ENCODE measurements around the gene HYDIN.
"Not testable (repeated sequence)": the region's sequence is repeated elsewhere in the genome, so short reads cannot be mapped to it uniquely, and the experiment has no call there.

HYDIN gene

GRCh38 chr16:71225145-71225544, 5.4 kb downstream of the HYDIN start:
- DNase-seq (ENCODE audit: low read depth in 2 of 2): no peak

- no peak for DNase-seq (ENCODE audit: low read depth in 2 of 2)
These were observed 12.1 kb downstream of the HYDIN start for GRCh38 chr16:71218306-71218963.

GRCh38 chr16:71217506-71217905, 13.0 kb downstream of the HYDIN start:
- DNase-seq (ENCODE audit: low read depth in 2 of 2): no peak

GRCh38 chr16:71216714-71217113, 13.8 kb downstream of the HYDIN start:
- no peak for DNase-seq (ENCODE audit: low read depth in 2 of 2)

DNA sequence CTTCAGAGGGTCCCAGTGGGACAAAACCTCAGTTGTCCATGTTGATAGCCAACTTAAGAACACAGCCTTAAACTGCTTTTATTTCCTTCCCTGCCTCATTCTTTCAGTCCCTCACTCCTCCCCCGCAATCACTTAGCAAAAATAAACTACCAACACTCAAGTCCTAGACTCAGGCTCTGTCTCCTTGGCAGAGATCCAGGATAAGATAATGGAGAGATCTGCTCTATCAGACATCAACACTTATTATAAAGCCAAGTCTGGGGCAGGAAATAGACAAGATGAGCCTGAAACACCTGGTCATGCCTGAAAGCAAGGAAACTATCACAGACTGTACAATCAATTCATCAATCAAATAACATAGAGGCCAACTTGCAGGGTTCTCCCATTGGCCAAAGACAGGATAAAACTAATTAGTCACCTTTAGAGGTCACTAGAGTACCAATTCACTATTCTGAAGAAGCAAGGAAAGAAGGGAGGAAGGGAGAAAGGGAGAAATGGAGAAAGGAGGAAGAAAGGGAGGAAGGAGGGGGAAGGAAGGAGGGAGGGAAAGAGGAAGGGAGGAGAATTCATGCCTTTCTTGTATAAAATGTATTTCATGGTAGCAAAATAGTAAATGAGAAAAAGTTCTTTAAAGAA, 15.7 kb downstream of the HYDIN start:
- DNase-seq (ENCODE audit: low read depth in 2 of 2): no peak

DNA sequence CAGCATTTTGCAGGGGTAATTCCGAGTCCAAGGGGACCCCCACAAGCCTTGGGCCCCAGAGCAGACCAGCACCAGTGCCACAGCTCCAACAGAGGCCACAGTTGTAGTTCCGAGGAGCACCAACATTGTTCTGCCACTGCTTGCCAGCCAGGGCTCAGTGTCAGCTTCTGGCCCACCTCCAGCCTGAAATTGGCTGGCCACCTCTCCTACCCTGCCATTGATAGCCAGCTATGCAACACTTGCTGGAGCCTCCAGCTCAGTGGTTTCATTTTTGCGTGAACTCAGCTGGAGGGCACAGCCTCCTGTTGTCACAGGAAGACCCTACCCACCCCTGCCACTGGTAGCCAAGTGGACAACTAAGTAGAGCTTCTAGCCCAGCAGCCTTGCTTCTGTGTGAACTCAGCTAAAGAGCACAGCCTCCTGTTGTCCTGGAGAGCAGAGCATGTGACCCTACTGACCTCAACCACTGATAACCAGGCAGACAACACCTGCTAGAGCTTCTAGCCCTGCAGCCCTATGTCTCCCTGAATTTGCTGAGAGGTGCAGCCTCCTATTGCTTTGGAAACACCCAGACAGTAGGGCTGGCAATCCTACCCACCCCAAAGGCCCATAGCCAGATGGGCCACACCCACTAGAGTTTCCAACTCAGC, 24.9 kb downstream of the HYDIN start:
- DNase-seq (ENCODE audit: low read depth in 2 of 2): no peak

DNA sequence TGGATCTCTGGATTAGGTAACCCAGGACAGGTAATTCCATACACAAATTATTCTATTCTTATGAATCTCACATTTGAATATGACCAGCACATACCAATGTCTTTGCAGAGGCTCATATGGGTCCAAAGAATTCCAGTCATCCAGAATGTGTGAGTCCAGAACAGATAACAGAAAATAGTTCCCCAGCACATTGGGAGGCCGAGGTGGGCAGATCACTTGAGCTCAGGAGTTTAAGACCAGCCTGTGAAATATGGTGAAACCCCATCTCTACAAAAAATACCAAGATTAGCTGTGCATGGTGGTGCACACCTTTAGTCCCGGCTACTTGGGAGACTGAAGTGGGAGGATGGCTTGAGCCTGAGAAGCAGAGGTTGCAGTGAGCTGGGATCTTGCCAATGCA, 26.9 kb downstream of the HYDIN start:
- DNase-seq (ENCODE audit: low read depth in 2 of 2): no peak

GRCh38 chr16:71201556-71201955, 29.0 kb downstream of the HYDIN start:
- DNase-seq (ENCODE audit: low read depth in 2 of 2): no peak

GRCh38 chr16:71201054-71201453, 29.5 kb downstream of the HYDIN start:
- no peak for DNase-seq (ENCODE audit: low read depth in 2 of 2)

DNA sequence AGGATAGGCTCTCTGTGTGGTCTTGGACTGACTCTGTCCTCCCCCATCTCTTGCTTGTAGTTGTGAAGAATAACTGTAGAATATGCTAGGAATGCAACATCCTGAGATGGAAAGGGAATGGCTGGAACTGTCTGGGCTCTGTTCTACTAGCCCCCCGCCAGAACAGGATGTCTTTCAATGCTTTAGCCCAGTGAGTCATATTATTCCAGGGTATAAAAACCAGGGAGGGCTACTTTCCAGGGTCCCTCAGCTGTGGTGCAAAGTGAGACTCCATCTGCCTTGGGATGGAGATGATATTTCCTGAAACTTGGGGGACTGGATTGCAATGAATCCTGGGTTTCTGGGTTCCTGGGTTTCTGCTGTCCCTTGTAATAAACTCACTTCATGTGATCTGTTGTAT, 32.1 kb downstream of the HYDIN start:
- no peak for DNase-seq (ENCODE audit: low read depth in 2 of 2)

DNA sequence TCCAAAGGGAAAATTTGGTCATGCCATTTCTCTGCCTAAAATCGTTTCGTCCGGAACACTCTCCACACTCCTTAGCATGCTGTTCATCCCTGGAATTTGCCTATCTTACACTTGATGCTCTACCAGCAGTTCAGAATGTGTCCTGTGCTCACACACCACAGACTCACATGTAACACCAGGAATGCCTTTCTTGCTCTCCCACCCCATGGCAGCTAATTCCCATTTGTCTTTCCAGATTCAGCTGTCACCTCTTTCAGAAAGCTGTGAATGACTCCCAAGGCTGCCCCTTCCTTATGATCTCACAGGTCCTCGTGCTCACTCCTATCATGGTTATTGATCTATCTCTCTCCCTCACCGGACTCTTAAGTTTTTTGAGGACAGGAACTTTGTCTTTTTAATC, 38.1 kb downstream of the HYDIN start:
- DNase-seq (ENCODE audit: low read depth in 2 of 2): no peak

DNA sequence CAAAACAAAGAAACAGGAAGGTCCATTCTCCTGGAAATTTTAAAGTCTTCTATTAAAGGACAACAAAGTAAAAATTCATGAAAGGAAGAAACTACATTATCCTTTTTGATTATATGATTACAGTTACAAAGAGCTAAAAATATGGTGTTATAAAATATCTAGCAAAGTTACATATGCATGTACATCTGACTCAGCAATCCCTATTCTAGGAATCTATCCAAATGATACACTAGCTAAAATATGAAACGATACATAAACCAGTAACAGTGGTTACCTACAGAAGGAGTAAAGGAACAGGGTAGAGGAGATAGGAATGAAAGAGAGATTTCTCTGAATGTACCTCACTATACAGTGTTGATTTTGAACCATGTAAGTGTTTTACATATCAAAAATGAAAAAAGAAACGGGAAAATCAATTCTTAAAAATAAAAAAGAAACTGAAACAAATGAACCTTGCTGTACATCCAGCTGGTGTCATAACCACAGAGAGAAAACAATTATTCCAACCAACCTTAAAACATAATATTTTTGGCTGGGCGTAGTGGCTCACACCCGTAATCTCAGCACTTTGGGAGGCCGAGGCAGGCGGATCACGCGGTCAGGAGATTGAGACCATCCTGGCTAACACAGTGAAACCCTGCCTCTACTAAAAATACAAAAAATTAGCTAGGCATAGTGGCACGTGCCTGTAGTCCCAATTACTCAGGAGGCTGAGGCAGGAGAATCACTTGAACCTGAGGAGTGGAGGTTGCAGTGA, 41.4 kb downstream of the HYDIN start:
- no peak for DNase-seq (ENCODE audit: low read depth in 2 of 2)

- no peak for DNase-seq (ENCODE audit: low read depth in 2 of 2)
These were observed 45.2 kb downstream of the HYDIN start for GRCh38 chr16:71185347-71185746.

- DNase-seq (ENCODE audit: low read depth in 2 of 2): no peak
These were observed 51.0 kb downstream of the HYDIN start for GRCh38 chr16:71179569-71179968.

GRCh38 chr16:71172481-71173207, 57.9 kb downstream of the HYDIN start:
- no peak for DNase-seq (ENCODE audit: low read depth in 2 of 2)

DNA sequence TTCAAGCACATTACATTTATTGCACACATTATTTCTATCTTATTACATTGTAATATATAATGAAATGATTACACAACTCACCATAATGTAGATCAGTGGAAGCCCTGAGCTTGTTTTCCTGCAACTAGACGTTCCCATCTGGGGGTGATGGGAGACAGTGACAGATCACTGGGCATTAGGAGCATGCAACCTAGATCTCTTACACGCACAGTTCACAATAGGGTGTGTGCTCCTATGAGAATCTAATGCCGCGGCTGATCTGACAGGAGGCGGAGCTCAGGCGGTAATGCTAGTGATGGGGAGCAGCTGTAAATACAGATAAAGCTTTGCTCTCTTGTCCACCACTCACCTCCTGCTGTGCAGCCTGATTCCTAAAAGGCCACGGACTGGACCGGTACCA, 69.5 kb downstream of the HYDIN start:
- not testable (repeated sequence) for DNase-seq (ENCODE audit: low read depth in 2 of 2)

DNA sequence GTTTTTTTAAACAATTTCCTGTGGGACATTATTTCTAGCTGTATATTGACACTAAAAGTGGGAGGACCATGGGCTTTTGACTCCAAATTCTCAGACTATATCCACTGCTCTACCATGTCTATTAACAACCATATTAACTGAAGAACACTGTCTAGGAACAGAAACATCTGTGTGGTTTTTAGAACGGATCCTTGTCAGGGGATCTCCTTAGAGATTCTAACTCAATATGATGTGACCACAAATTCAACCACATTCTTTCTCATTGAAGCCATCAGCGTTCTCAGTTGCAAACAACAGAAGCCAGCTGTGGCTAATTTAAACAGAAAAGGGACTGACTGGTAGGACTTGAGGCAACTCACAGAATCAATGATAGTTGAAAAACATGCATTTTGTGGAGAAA, 73.2 kb downstream of the HYDIN start:
- not testable (repeated sequence) for DNase-seq (ENCODE audit: low read depth in 2 of 2)

- not testable (repeated sequence) for DNase-seq (ENCODE audit: low read depth in 2 of 2)
These were observed 77.2 kb downstream of the HYDIN start for GRCh38 chr16:71153329-71153728.

GRCh38 chr16:71151654-71152053, 78.9 kb downstream of the HYDIN start:
- DNase-seq (ENCODE audit: low read depth in 2 of 2): not testable (repeated sequence)

- DNase-seq (ENCODE audit: low read depth in 2 of 2): not testable (repeated sequence)
These were observed 87.3 kb downstream of the HYDIN start for GRCh38 chr16:71143246-71143645.

DNA sequence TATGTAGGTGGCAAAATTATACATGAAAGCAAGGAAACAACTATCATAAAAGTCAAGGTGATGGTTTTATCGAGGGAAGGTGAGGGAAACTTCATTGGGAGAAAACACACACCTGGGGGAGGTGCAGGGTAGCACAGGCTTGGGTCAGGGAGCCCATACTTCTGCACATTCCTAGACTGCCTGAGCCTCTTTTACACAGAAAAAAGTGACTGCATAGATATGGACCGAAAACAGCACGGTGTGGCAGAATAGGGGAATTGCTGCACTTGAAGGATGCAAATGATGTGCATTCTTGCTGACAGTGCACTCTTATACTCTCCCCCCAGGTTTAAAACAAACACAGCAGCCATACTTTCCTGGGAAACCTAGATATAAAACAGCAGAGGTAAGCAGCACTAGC, 120.0 kb downstream of the HYDIN start:
- DNase-seq (ENCODE audit: low read depth in 2 of 2): not testable (repeated sequence)
